ENCODE measurements around the gene PDK2.

Gene PDK2

GRCh38 chr17:50129728-50130558, 34.8 kb downstream of the PDK2 start, which contains the start of gene SAMD14:
Gene SAMD14, minus strand, starts transcription at chr17:50130160. Its CDS starts 5,201 bp downstream, at chr17:50124959.
- DNase-seq (ENCODE audit: insufficient read length, low spot score) (no peak), FAIRE-seq (no peak)
- TF ChIP-seq CTCF (IDR thresholded peaks at IDR 0.05; ENCODE audit: insufficient read depth, missing control alignments): no peak

- no peak for TF ChIP-seq CTCF (IDR thresholded peaks at IDR 0.05; ENCODE audit: insufficient read depth, missing control alignments)
- no peak for FAIRE-seq
- DNase-seq (ENCODE audit: insufficient read length, low spot score): no peak
Measured at GRCh38 chr17:50130559-50131305, 35.6 kb downstream of the PDK2 start.

- DNase-seq (ENCODE audit: insufficient read length, low spot score) (no peak), FAIRE-seq (no peak)
Measured at GRCh38 chr17:50132104-50132794, 37.1 kb downstream of the PDK2 start.

DNA sequence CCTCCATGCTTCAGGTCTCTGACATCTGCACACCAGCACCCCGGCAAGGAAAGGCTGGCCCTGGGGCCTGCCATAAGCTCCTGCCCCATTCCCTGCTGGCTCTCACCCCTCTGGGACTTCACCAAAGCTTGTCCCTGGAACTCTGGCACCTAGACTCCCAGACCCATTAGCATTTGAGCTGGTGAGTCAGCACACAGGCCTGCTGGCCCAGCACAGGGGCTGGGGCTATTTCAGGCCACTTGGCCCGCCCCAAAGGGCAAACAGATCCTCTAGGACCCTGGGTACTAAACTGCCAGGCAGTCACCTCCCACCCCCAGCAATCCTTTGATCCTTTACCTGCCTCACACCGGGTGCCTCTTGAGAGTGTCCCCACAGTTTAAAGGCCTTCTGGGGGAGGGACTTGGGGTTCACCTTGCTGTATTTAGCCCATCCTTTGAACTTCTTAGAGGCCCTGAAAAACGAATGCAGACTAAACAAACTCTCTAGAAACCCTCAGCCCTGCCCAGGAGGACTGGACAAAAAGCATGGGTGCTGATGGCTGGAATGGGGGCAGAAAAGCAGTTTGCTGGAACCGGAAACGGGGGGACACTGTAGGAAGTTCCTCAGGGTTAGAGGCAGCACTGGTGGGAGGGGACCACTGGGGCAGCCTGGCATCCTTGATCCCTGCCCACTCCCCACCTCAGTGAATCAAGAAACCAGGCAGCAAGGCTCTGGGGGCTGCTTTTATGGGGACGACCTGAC, 38.0 kb downstream of the PDK2 start:
- no peak for DNase-seq (ENCODE audit: insufficient read length, low spot score)
- no peak for TF ChIP-seq CTCF (IDR thresholded peaks at IDR 0.05; ENCODE audit: insufficient read depth, missing control alignments)
- no peak for FAIRE-seq

More at GRCh38 chr17:50132104-50132794, 37.1 kb downstream of the PDK2 start:
- TF ChIP-seq CTCF (IDR thresholded peaks at IDR 0.05; ENCODE audit: insufficient read depth, missing control alignments): no peak

DNA sequence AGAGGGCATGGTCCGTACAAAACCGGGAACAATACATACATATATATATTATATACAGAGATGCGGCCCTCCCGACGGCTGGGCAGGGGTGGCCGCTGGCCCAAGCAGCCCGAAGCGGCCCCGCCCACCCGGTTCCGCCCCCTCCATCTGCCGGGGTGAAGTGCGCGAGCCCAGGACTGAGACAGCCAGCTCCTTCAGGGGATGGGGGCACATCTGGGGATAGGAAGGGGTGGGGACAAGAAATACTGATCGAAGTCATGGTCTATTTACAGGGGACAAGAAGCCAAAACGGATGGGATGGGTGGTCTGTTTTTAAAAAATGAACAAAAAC, 38.6 kb downstream of the PDK2 start:
- FAIRE-seq (no peak), DNase-seq (ENCODE audit: insufficient read length, low spot score) (peak; percentile 80)
- TF ChIP-seq CTCF (IDR thresholded peaks at IDR 0.05; ENCODE audit: insufficient read depth, missing control alignments): no peak

GRCh38 chr17:50134206-50135110, 39.3 kb downstream of the PDK2 start:
- FAIRE-seq (no peak), DNase-seq (ENCODE audit: insufficient read length, low spot score) (no peak)
- TF ChIP-seq CTCF (IDR thresholded peaks at IDR 0.05; ENCODE audit: insufficient read depth, missing control alignments): no peak

Measured in D721Med (cell line).